UCSD-AML1 (cell line): Measurements from ENCODE around the gene PPA1.
"Not testable (repeated sequence)": the region's sequence is repeated elsewhere in the genome, so short reads cannot be mapped to it uniquely, and the experiment has no call there.

ENCODE experiments used
- DNase-seq: peaks from one replicate; lab custom pipeline; 2025; ENCODE audit not compliant: unreplicated experiment; lab: John Stamatoyannopoulos, UW

Gene PPA1

GRCh38 chr10:70255329-70256299 is 22.4 kb upstream of the PPA1 start:
- DNase-seq = no peak

- no peak for DNase-seq
These were observed 21.6 kb upstream of the PPA1 start for GRCh38 chr10:70254778-70255328.

- no peak for DNase-seq
These were observed 20.9 kb upstream of the PPA1 start for GRCh38 chr10:70253878-70254765.

- DNase-seq = no peak
These were observed 17.9 kb upstream of the PPA1 start for GRCh38 chr10:70250961-70251680.

- DNase-seq = no peak
These were observed 14.1 kb upstream of the PPA1 start for GRCh38 chr10:70247360-70247759.

- no peak for DNase-seq
These were observed 7.9 kb upstream of the PPA1 start for GRCh38 chr10:70241081-70241480.

GRCh38 chr10:70239986-70240385 is 6.8 kb upstream of the PPA1 start:
- DNase-seq = not testable (repeated sequence)

- not testable (repeated sequence) for DNase-seq
These were observed 6.1 kb upstream of the PPA1 start for GRCh38 chr10:70239077-70239976.

GRCh38 chr10:70237958-70238536 is 4.8 kb upstream of the PPA1 start:
- not testable (repeated sequence) for DNase-seq

GRCh38 chr10:70234668-70235447 is 1.6 kb upstream of the PPA1 start:
- no peak for DNase-seq

- no peak for DNase-seq
These were observed 691 bp upstream of the PPA1 start for GRCh38 chr10:70233939-70234300.

- peak; percentile 48 for DNase-seq
These were observed 445 bp downstream of the PPA1 start for GRCh38 chr10:70232859-70233108.

GRCh38 chr10:70232155-70232858 is 922 bp downstream of the PPA1 start:
- DNase-seq = peak; percentile 39

- no peak for DNase-seq
These were observed 4.7 kb downstream of the PPA1 start for GRCh38 chr10:70228491-70228890.

- no peak for DNase-seq
These were observed 5.5 kb downstream of the PPA1 start for GRCh38 chr10:70227548-70228320.

GRCh38 chr10:70223728-70224127 is 9.5 kb downstream of the PPA1 start:
- DNase-seq = no peak

- not testable (repeated sequence) for DNase-seq
These were observed 10.3 kb downstream of the PPA1 start for GRCh38 chr10:70222811-70223447.
